IPS DF 6.9 (cell line): ENCODE data around the gene BCORL1.
A peak's percentile ranks its signal among the peaks of the same experiment; 100 is the strongest.

Source experiments
- DNase-seq: peaks from one replicate; pipeline ENCODE4 v3.0.0-alpha.2; 2013; ENCODE audit warnings: low read depth, low spot score
- H3K27ac ChIP-seq: one replicate; pipeline ENCODE4 v1.5.1; 2013; ENCODE audit warnings: low read length, control low read depth
- H3K27me3 ChIP-seq: 2 replicates; pipeline ENCODE4 v1.6.1; 2013; ENCODE audit warnings: mild to moderate bottlenecking, low read length; ENCODE audit not compliant: control insufficient read depth, insufficient read depth
- H3K36me3 ChIP-seq: 2 replicates; pipeline ENCODE4 v1.6.1; 2013; ENCODE audit warnings: low read length; ENCODE audit not compliant: control insufficient read depth, insufficient read depth
- H3K4me1 ChIP-seq: 2 replicates; pipeline ENCODE4 v1.6.1; 2013; ENCODE audit warnings: low read length; ENCODE audit not compliant: control insufficient read depth, insufficient read depth
- H3K4me3 ChIP-seq: 2 replicates; pipeline ENCODE4 v1.5.1; 2013; ENCODE audit warnings: mild to moderate bottlenecking, low read length
- H3K9me3 ChIP-seq: 2 replicates; pipeline ENCODE4 v1.6.1; 2013; ENCODE audit warnings: low read length, inconsistent platforms; ENCODE audit not compliant: control insufficient read depth, insufficient read depth
- WGBS: extraction: QIAGEN DNeasy Blood & Tissue Kit; methylation state at CpG from one replicate; pipeline ENCODE4 v1.1.7; 2013; ENCODE audit warnings: mixed read lengths, missing lambda C conversion rate; ENCODE audit not compliant: insufficient read length, insufficient coverage; 5-methylcytosine and 5-hydroxymethylcytosine counted together

BCORL1 gene

DNA sequence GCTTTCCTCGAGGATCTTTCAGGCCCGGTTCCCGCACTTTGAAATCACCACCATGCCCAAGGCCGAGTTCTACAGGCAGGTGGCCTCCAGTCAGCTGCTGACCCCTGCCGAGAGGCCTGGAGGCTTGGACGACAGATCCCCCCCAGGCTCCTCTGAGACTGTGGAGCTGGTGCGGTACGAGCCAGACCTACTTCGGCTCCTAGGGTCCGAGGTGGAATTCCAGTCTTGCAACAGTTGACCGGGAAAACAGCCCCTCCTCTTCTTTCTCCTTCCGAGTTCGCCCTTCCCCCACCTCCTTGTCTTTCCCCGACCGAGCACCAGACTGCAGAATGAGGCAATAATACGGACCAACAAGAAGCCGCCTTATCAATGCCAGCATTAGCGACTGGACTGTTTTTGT lies 73.5 kb downstream of the BCORL1 start:
- no peaks in the 10 kb centered on the region for H3K4me1 ChIP-seq
- no peak overlapping the region for H3K27ac ChIP-seq
- no peak for DNase-seq
- no peaks in the 10 kb centered on the region for H3K36me3 ChIP-seq
- no CpG with 5 or more reads among the region's 18 CpGs for WGBS
- peaks cover 9% of the 10 kb centered on the region; the same call in 1 of the 2 replicates for H3K27me3 ChIP-seq
- H3K9me3 ChIP-seq = no peaks in the 10 kb centered on the region
- H3K4me3 ChIP-seq = no peak overlapping the region

DNA sequence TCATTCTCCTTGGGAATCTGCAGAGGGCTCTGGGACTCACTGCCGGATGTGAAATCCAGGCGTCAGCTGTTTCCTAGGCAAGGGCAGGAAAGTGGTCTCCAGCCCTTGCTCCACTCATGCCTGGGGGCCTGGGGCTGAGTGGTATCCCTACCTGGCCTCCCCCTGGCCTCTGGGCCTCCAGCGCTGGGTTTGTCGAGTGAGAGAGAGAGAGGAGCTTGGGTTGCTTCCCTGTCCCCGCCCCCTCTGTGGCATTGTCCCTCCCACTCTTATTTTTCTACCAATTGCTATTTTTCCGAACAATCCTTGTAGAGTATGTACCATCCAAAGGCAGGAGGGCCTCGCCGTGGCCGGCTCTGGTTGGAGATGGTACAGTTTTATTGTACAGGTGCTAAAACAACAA lies 74.8 kb downstream of the BCORL1 start:
- DNase-seq = no peak
- H3K4me1 ChIP-seq = no peaks in the 10 kb centered on the region
- no CpG with 5 or more reads among the region's 9 CpGs for WGBS
- H3K27me3 ChIP-seq = peaks cover 12% of the 10 kb centered on the region; the same call in 1 of the 2 replicates
- H3K36me3 ChIP-seq = no peaks in the 10 kb centered on the region
- H3K27ac ChIP-seq = no peak overlapping the region
- H3K9me3 ChIP-seq = no peaks in the 10 kb centered on the region
- H3K4me3 ChIP-seq = no peak overlapping the region

DNA sequence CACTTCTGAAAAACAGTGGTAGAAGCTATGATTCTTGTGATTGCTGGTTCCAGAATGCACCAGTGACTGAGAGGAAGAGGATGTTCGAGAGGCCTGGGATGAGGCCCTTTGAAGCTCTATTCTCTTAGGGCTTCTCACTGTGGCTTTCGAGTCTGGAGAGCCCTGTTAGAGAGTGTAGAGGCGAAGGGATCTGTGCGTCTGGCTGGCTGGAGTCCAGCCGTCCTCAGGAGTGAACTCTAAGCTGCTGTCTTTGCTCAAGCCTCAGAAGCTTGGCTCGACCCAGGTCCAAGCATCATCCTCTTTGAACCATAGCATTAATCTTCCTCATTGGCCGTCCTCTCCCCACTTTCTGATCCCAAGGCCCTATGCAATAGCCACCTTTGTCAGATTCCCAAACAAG lies 76.2 kb downstream of the BCORL1 start:
- no peaks in the 10 kb centered on the region for H3K36me3 ChIP-seq
- no peaks in the 10 kb centered on the region for H3K4me1 ChIP-seq
- DNase-seq = no peak
- WGBS = no CpG with 5 or more reads among the region's 7 CpGs
- H3K27me3 ChIP-seq = peaks cover 12% of the 10 kb centered on the region; the same call in 1 of the 2 replicates
- H3K4me3 ChIP-seq = no peak overlapping the region
- no peaks in the 10 kb centered on the region for H3K9me3 ChIP-seq
- no peak overlapping the region for H3K27ac ChIP-seq

DNA sequence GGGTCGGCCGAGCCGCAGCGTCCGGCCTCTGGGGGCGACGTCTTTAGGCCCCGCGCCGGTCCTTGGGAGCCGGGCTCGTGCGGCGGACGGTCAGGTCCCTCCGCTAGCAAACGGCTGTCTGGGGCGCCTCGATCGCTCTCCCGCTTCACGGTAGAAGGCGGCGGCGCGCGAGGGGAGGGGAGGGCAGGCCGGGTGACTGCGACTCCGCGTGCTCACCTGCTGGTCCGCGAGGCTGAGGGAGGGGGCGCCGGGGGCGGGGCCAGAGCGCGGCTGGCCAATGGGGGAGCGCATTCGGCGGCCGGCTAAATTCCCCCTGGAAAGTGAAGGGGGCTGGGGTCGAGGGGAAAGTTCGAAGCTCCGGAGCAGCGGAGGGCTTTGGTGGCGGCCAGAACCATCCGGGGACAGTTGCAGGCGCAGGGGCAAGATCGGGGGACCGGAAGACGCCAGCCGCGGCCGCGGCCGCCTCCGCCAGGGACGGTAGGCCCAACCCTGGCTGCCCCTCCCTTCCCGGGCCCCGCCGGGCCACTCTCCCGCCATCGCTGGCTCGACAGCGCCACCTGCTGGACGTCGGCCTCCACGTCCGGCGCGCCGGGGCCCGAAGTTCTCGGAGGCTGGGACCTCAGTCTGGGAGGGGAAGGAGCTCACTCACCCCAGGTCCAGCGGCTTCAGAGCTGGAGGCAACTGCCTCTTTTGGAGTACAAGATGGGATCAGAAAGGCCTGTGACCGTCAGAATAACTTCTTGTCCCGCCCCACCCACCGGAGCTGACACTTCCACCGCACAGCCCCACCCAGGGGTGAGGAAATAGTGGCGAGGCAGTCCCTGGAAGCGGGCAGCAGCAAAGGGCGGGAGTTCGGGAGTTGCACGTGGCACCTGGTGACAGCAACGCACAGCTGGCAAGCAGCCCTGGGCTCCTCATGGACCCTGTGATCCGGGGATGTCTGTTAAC lies 78.0 kb downstream of the BCORL1 start:
- no peak overlapping the region for H3K27ac ChIP-seq
- WGBS = no CpG with 5 or more reads among the region's 87 CpGs
- no peaks in the 10 kb centered on the region for H3K36me3 ChIP-seq
- H3K4me3 ChIP-seq = peak overlapping the region; percentile 59; the same call in 1 of the 2 replicates
- DNase-seq = no peak
- H3K27me3 ChIP-seq = peaks cover 12% of the 10 kb centered on the region; the same call in 1 of the 2 replicates
- no peaks in the 10 kb centered on the region for H3K9me3 ChIP-seq
- H3K4me1 ChIP-seq = no peaks in the 10 kb centered on the region; the same call in 1 of the 2 replicates

DNA sequence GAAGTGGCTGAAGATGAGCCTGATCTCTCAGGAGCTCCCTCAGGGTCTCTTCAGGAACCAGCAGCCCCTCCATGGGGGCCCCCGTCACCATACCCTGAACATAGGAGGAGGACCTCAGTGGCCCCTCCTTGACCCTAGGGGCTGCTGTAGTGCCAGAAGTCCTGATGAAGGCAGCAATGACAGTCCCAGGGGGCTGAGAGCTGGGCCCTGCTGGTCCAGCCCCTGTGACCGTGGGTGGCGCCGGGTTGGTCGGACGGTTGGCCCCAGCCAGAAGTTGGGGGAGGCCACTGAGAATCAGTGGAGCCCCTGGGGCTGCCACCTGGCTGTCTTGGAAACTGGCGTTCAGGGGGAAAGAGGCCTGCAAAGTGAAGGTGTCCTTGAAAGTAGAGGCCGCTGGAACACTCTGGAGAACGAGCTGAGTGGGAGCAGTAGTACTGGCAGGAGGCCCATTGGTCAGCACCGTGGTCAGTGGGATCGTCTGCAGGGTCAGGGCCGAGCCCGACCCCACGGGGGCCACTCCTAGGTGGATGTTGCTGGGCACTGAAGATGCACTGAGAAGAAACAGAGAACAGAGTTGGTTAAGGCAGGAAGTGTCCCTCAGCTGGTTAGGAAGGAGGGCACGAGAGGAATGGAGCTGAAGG lies 84.7 kb downstream of the BCORL1 start:
- H3K4me3 ChIP-seq = no peak overlapping the region
- no peaks in the 10 kb centered on the region; the same call in 1 of the 2 replicates for H3K4me1 ChIP-seq
- no peaks in the 10 kb centered on the region for H3K9me3 ChIP-seq
- DNase-seq = no peak
- no peak overlapping the region for H3K27ac ChIP-seq
- H3K36me3 ChIP-seq = no peaks in the 10 kb centered on the region
- no peaks in the 10 kb centered on the region for H3K27me3 ChIP-seq
- no CpG with 5 or more reads among the region's 15 CpGs for whole genome bisulfite sequencing

DNA sequence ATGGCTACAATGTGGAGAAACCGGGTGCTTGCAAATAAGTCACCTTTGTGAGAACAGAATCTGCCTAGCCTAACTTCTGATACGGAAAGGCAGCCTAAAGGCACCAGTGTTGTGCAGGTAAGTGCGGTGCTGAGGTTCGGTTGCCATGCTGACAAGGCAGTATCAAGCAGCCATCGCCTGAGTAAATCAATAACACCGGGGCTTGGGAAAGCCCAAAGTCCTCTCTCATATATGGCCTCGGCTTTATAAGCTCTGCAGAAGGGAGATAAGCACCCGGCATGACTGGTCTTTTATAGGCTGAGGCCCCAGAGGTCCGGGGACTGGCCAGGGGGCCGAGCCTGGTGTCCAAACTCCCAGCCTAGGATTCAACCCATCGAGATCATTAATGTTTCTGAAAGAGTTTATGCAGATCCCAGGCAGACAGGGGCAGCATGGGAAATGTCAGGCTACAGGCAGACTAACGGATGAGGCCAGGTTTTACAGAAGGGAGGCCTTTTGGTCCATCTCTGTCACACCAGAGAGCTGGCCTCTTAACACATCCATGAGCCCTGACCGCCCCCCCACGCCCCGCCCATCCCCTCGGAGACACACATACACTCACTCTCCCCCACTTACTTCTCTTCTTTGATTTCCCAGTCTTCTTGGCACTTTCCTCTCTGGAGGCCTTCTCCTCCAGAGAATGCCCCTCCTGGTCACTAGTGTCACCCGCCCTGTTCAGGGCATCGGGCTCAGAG lies 89.3 kb downstream of the BCORL1 start:
- DNase-seq = no peak
- Histone ChIP-seq H3K27me3 (no peaks in the 10 kb centered on the region), H3K27ac (no peak overlapping the region), H3K4me1 (no peaks in the 10 kb centered on the region), H3K9me3 (no peaks in the 10 kb centered on the region), H3K36me3 (no peaks in the 10 kb centered on the region), H3K4me3 (no peak overlapping the region)
- no CpG with 5 or more reads among the region's 18 CpGs for WGBS

DNA sequence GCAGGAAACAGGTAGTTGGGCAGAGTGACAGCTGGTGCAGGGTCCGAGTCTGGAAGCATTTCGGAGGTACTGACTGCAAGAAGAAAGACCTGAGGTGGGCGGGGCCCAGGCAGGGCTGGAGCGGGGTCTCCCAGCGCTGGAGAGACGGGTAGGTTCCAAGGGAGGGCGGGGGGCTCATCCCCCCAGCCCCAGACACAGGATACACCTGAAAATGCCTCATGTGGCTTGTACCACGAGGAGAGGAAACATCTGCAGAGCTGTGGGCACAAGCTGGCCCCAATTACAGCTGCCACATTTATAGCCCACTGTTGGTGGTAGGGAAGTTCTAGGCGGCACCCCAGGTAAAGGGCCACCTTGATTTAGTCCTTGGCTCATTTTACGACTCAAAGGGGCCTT lies 89.9 kb downstream of the BCORL1 start:
- Histone ChIP-seq H3K27ac (no peak overlapping the region), H3K9me3 (no peaks in the 10 kb centered on the region), H3K4me3 (no peak overlapping the region), H3K4me1 (no peaks in the 10 kb centered on the region; the same call in 1 of the 2 replicates), H3K27me3 (no peaks in the 10 kb centered on the region), H3K36me3 (no peaks in the 10 kb centered on the region)
- no CpG with 5 or more reads among the region's 10 CpGs for WGBS
- no peak for DNase-seq

DNA sequence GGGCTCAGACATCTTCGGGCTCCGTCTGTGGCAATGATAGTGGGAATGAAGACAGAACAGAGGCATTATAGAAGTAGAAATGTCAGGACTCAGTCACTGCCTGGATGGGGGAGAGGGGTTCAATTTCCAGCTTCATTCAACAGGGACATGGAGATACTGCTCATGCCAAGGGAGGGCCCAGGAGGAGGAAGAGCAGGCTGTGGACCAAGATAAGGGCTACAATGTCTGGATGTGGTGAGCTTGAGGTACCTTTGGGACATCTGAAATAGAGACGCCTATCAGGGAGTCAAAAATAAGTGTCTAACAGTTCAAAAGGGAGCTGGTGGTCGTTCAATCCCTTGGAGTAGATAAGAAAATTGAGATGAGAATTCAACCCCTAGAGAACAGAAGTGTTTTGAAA lies 93.3 kb downstream of the BCORL1 start:
- H3K36me3 ChIP-seq = no peaks in the 10 kb centered on the region
- no peak overlapping the region for H3K27ac ChIP-seq
- H3K4me3 ChIP-seq = no peak overlapping the region
- no peaks in the 10 kb centered on the region for H3K27me3 ChIP-seq
- no peaks in the 10 kb centered on the region; the same call in 1 of the 2 replicates for H3K4me1 ChIP-seq
- no peak for DNase-seq
- no peaks in the 10 kb centered on the region for H3K9me3 ChIP-seq
- WGBS = no CpG with 5 or more reads among the region's 4 CpGs

DNA sequence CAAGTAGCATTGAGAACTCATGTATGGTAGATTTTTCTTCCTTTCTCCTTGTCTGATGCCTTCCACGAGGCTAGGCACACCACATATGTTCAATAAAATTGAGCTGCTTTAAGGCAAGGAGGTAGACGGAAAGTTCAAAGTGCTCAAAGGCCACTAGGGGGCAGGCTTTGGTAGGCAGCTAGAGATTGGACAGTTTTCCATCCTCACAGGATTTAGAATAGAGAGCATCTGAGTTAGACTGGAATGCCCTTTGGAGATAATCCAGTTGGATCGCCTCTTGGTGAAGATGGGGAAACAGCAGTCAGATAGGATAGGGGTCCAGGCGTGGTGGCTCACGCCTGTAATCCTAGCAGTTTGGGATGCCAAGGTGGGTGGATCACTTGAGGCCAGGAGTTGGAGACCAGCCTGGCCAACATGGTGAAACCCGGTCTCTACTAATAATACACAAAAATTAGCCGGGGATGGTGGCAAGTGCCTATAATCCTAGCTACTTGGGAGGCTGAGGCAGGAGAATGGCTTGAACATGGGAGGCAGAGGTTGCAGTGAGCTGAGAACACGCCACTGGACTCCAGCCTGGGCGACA lies 97.5 kb downstream of the BCORL1 start:
- Histone ChIP-seq H3K9me3 (no peaks in the 10 kb centered on the region), H3K27me3 (no peaks in the 10 kb centered on the region), H3K27ac (no peak overlapping the region), H3K4me1 (peaks cover 6% of the 10 kb centered on the region), H3K4me3 (no peak overlapping the region), H3K36me3 (no peaks in the 10 kb centered on the region)
- no CpG with 5 or more reads among the region's 9 CpGs for WGBS
- no peak for DNase-seq

DNA sequence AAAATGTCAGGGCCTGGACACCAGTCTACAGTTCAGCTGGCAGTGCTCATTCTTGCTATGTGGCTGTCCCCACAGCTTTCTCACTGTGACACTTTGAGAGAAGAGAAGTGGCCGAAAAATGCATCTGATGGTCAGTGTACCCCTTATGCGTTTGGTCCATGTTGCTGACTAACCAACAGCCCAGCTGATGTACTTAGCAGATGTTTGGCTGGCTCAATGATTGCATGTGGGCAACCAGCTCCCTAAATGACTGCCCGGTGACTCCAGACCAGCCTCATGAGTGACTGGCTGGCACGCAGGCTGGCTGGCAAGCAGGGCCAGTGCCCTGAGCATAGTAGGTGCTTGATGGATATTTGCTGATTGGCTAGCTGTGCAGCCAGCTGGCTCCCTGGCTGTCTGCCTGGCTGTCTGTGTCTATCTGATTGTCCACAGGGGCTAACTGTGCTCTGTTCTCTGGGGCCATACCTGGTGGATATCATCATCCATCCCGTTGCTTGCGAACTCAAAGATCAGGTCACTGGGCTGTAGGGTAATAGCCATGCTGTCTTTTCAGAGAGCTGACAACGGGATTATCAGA lies 98.4 kb downstream of the BCORL1 start:
- H3K4me3 ChIP-seq = no peak overlapping the region
- WGBS = no CpG with 5 or more reads among the region's 7 CpGs
- no peaks in the 10 kb centered on the region for H3K36me3 ChIP-seq
- H3K27ac ChIP-seq = no peak overlapping the region
- no peaks in the 10 kb centered on the region for H3K27me3 ChIP-seq
- H3K4me1 ChIP-seq = peaks cover 9% of the 10 kb centered on the region
- H3K9me3 ChIP-seq = no peaks in the 10 kb centered on the region
- no peak for DNase-seq
